ENCODE measurements around the gene C16orf92.

C16orf92 gene

DNA sequence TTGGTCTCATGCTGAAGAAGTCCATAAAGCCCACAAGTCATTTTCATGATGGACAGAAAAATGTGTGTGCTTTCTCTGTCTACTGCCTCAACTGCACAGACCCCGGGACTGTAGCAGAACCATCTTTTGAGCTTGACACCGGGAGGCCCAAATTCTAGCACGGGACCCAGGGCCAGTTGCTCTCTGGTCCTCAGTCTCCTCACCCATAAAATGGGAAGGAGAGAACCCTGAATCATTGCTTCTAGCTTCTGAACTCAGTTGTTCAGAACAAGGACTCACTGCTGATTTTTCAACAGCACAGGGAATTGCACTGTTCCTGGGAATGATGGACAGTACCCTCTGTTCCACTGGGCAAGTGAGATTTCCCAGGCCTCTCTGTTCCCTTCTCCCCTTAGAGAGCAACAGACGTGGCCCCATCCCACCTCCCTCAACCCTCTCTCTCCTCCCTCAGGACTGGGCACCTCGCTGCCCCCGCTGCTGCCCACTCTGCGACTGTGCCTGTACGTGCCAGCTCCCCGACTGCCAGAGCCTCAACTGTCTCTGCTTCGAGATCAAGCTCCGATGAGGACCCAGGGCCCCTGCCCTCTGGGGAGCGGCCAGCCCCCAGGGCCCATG is 40.4 kb downstream of the C16orf92 start:
- DNase-seq, result no peak

GRCh38 chr16:30063893-30064728 is 41.1 kb downstream of the C16orf92 start:
- peak; percentile 52 to 77 for DNase-seq

DNA sequence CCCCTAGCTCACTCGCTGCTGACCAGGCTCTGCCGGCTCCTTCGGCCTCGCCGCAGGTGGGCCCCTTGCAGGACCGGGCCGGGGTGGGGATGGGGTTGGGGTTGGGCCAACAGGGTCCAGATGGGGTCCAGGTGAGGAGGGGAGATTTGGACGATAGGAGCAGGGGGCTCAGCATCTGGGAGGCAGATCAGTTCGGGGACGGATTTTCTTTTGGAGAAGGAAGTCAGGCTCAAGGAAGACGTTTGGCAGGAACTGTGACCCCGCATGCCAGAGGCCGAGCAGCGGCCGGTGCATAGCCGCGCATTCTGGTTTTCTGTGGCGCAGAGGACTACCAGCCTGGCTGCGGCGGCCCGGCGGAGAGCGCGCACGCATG is 41.7 kb downstream of the C16orf92 start:
- no peak for DNase-seq

- DNase-seq, result peak; percentile 93 to 94
These were observed 42.3 kb downstream of the C16orf92 start, which contains the start of gene ALDOA for GRCh38 chr16:30065102-30065942. Gene ALDOA (plus strand): TSS chr16:30065760. CDS start chr16:30066898, 1,138 bp downstream.

GRCh38 chr16:30065943-30066760 is 43.2 kb downstream of the C16orf92 start:
- no peak for DNase-seq

DNA sequence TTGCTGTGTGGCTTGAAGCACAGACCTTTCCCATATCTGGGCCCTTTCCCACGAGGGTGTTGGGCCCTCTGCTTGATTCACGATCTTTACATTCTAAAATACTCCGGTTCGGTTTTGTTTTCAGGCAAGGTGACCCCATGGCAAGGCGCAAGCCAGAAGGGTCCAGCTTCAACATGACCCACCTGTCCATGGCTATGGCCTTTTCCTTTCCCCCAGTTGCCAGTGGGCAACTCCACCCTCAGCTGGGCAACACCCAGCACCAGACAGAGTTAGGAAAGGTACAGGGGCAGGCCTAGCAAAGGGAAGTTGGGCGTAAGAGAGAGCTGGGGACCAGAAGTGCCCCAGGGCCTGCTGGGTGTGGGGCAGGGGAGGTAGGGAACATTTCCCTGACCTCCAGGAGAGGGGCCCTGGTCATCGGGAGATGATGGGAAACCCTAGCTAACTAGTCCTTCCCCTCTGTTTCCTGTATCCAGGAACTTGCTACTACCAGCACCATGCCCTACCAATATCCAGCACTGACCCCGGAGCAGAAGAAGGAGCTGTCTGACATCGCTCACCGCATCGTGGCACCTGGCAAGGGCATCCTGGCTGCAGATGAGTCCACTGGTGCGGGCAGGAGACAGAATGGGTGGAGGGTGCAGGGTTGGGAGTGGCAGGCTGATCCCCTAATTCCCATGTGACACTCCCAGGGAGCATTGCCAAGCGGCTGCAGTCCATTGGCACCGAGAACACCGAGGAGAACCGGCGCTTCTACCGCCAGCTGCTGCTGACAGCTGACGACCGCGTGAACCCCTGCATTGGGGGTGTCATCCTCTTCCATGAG is 44.0 kb downstream of the C16orf92 start:
- DNase-seq, result no peak

DNA sequence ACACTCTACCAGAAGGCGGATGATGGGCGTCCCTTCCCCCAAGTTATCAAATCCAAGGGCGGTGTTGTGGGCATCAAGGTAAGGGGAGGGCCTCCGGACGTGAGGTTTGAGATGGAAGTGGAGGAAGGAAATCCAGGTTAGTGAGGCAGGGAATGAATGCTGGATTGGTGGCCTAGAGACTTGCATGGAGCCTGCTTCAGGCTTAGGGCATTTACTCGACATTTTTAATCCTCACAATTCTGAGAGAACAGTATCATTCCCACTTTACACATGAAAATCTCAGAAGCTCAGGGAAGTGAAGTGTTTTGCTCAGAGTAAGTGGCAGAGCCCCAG is 44.6 kb downstream of the C16orf92 start:
- DNase-seq, result no peak

DNA sequence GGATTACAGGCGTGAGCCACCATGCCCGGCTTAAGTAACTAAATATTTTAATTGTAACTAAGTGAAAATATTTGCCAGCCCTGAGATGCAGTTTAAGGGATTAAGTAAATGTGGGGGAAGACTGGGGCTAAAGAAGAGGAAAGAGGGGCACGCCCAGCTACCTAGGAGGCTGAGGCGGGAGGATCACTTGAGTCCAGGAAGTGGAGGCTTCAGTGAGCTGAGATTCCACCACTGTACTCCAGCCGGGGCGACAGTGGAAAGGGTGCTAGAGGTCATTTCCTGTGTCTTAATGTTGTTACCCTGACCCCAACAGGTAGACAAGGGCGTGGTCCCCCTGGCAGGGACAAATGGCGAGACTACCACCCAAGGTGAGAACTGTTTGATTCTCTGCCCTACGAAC is 45.3 kb downstream of the C16orf92 start:
- no peak for DNase-seq

DNA sequence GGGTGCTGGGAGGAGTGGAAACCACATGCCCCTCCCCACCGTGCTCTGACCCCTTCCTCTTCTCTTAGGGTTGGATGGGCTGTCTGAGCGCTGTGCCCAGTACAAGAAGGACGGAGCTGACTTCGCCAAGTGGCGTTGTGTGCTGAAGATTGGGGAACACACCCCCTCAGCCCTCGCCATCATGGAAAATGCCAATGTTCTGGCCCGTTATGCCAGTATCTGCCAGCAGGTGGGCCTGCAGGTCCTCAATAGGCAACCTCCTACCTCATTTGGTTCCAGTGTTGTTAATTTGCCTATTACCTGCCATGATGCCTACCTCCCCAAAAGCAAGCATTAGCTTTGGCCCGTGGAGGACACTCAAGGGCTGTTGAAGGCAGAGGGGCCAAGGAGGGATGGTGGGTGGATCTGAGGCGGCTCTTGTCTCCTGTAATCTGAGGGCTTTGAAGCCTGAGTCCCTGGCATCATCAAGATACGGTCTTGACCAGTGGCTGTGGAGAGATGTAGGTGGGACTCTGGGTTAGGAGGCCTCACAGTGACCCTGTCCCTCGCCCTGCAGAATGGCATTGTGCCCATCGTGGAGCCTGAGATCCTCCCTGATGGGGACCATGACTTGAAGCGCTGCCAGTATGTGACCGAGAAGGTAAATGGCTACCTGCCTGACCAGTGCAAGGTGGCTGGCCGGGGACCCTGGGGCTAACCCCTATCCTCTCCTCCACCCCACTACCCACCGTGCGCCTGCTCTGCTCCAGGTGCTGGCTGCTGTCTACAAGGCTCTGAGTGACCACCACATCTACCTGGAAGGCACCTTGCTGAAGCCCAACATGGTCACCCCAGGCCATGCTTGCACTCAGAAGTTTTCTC is 46.0 kb downstream of the C16orf92 start:
- DNase-seq, result no peak

GRCh38 chr16:30069611-30070462 is 46.8 kb downstream of the C16orf92 start:
- DNase-seq, result no peak

- no peak for DNase-seq
These were observed 47.5 kb downstream of the C16orf92 start for GRCh38 chr16:30070490-30070889.
